ENCODE measurements around the gene NIPAL3.

NIPAL3 gene

GRCh38 chr1:24501371-24502064, 85.9 kb downstream of the NIPAL3 start:
- no peak for DNase-seq (ENCODE audit: low read depth)
- H3K4me3 ChIP-seq (ENCODE audit: control insufficient read depth, low read depth, low read length): peak overlapping the region; percentile 55; the same call in 1 of the 2 replicates
- TF ChIP-seq CTCF (IDR thresholded peaks at IDR 0.05; ENCODE audit: control insufficient read depth, insufficient read depth, low read depth, low read length, missing control alignments): no peak

- H3K4me3 ChIP-seq (ENCODE audit: control insufficient read depth, low read depth, low read length): peak overlapping the region; percentile 55
- TF ChIP-seq CTCF (IDR thresholded peaks at IDR 0.05; ENCODE audit: control insufficient read depth, insufficient read depth, low read depth, low read length, missing control alignments): no peak
- no peak for DNase-seq (ENCODE audit: low read depth)
Measured at GRCh38 chr1:24502065-24502708, 86.6 kb downstream of the NIPAL3 start.

- peak within 1 kb of the TSS; percentile 55 for H3K4me3 ChIP-seq (ENCODE audit: control insufficient read depth, low read depth, low read length)
- DNase-seq (ENCODE audit: low read depth): peak; percentile 20
- no peak for TF ChIP-seq CTCF (IDR thresholded peaks at IDR 0.05; ENCODE audit: control insufficient read depth, insufficient read depth, low read depth, low read length, missing control alignments)
Measured at GRCh38 chr1:24502709-24503058, 87.1 kb downstream of the NIPAL3 start, which contains the start of gene RCAN3. RCAN3 (plus strand) TSS chr1:24502836; CDS start chr1:24514373, 11,537 bp downstream.

GRCh38 chr1:24503059-24503751, 87.6 kb downstream of the NIPAL3 start:
- no peak for DNase-seq (ENCODE audit: low read depth)
- TF ChIP-seq CTCF (IDR thresholded peaks at IDR 0.05; ENCODE audit: control insufficient read depth, insufficient read depth, low read depth, low read length, missing control alignments): no peak

GRCh38 chr1:24503870-24504523, 88.4 kb downstream of the NIPAL3 start:
- DNase-seq (ENCODE audit: low read depth): no peak
- no peak overlapping the region for H3K4me3 ChIP-seq (ENCODE audit: control insufficient read depth, low read depth, low read length)
- no peak for TF ChIP-seq CTCF (IDR thresholded peaks at IDR 0.05; ENCODE audit: control insufficient read depth, insufficient read depth, low read depth, low read length, missing control alignments)

More at GRCh38 chr1:24503059-24503751, 87.6 kb downstream of the NIPAL3 start:
- H3K4me3 ChIP-seq (ENCODE audit: control insufficient read depth, low read depth, low read length): peak overlapping the region; percentile 55

GRCh38 chr1:24504560-24504959, 89.0 kb downstream of the NIPAL3 start:
- no peak for TF ChIP-seq CTCF (IDR thresholded peaks at IDR 0.05; ENCODE audit: control insufficient read depth, insufficient read depth, low read depth, low read length, missing control alignments)
- DNase-seq (ENCODE audit: low read depth): no peak
- no peak overlapping the region for H3K4me3 ChIP-seq (ENCODE audit: control insufficient read depth, low read depth, low read length)

All from AG09309 (cell line).